SH-SY5Y (cell line): Measurements from ENCODE around the gene VAMP1.

ENCODE experiments used
- GATA2 ChIP-seq: IDR thresholded peaks from 2 replicates; pipeline ENCODE4 v1.6.1; 2011; ENCODE audit warnings: mild to moderate bottlenecking, low read depth, low read length
- GATA3 ChIP-seq: IDR thresholded peaks from 2 replicates; pipeline ENCODE4 v1.6.1; 2011; ENCODE audit warnings: low read depth, mild to moderate bottlenecking, low read length, moderate library complexity

- TF ChIP-seq GATA3, result no peak
- no peak for TF ChIP-seq GATA2
Observed at GRCh38 chr12:6469609-6470374, 685 bp downstream of the VAMP1 start.
